ENCODE data around the gene BMPR1A.

GRCh38 chr10:86813101-86813500 lies 56.7 kb downstream of the BMPR1A start:
- TF ChIP-seq EZH2phosphoT487 (IDR thresholded peaks at IDR 0.05; ENCODE audit: insufficient read depth, low read depth) (no peak), EZH2 (IDR thresholded peaks at IDR 0.05; ENCODE audit: insufficient read depth, poor library complexity, severe bottlenecking) (no peak)

All from GM23248 (cell line).